Stimulated activated CD8-positive, alpha-beta memory T cell treated with anti-CD3 and anti-CD28 coated beads, Interleukin-4, amount 100 ng/mL, for 4 hours (primary cell): Measurements from ENCODE around the gene YPEL1.
A peak's percentile ranks its signal among the peaks of the same experiment; 100 is the strongest.

Source experiments
- DNase-seq, 2 donors: peaks; one replicate each; pipeline ENCODE4 v3.0.0-alpha.2; 2020; ENCODE audit warnings: low read depth in 2 of 2, low spot score in 1 of 2

The YPEL1 gene, protein sequence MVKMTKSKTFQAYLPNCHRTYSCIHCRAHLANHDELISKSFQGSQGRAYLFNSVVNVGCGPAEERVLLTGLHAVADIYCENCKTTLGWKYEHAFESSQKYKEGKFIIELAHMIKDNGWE

DNA sequence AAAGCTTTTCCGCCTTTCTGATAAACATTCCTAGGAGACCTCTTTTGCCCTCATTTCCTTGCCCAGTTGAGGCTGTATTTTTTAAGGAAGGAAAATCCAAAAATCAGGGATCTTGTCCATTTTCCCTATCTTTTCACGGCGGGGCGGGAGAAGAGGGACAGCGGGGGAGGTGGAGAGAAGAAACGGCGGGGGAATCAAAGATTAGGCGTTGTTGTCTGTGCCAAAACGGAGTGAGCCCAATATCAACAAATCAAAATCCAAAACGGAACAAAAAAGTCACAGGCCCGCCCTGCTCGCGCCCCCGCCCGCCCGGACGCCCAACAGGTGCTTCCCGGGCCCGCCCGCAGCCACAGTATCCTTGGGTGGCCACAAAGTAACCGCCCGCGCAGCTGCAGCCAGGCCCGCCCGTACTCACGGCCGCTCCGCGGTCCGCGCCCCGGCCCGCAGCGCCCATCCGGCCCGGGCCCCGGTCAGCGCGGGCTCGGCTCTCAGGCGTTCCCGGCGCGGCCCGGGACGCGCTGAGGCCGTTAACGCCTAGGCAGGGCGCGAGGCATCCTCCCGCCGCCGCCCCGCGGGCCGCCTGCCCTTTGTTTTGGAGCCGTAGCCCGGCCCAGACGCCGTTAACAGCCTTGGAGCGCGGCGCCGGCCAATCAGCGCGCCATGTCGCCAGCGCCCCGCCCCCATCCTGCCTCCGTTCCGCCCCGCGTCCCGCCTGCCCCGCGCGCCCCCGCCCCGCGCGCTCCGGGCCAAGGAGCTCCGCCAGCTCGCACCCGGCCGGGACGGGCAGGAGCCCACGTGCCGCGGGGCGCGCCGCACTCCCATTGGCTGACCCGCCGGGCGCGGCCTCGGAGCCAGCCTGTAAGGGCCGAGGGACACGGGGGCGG, at the start of gene YPEL1:
Gene YPEL1 (minus strand): TSS at position 595 of the 884 bp plus-strand sequence. CDS start 25,050 bp downstream, outside the sequence.
- peak; percentile 84 to 88 for DNase-seq

DNA sequence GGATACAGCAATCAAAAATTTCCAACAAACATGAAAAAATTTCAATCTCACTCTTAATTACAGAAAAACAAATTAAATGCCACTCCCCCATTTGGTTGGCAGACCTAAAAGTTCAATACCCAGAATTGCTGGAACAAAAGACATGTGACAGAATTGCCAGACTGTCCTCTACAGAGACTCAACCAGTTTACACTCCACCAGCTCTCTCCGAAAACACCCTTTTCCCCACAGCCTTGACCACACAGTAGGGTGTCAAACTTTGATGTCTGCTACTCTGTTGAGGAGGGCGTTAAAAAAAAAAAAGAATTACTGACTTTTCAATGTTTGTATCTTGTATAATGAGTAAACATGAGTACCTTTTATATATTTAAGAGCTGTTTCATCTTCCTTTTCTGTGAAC, 44.7 kb upstream of the YPEL1 start:
- DNase-seq = no peak

DNA sequence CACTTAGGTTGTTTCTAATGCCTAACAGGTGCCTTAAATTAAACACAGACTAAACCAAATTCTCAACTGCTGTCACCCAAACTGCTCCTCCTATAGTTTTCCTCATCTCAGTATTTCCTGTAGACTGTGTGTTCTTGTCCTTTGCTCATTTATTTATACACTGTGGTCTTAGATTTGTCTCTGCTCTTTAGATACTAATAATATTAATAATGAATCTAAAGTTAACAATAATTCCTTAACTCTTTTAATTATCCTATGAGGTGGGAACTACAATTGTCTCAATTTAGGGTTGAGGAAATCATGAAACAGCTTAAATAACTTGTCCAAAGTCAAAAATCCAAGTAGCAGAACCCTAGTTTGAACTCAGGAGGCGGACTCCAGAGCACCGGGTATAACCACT, 43.9 kb upstream of the YPEL1 start:
- no peak for DNase-seq

DNA sequence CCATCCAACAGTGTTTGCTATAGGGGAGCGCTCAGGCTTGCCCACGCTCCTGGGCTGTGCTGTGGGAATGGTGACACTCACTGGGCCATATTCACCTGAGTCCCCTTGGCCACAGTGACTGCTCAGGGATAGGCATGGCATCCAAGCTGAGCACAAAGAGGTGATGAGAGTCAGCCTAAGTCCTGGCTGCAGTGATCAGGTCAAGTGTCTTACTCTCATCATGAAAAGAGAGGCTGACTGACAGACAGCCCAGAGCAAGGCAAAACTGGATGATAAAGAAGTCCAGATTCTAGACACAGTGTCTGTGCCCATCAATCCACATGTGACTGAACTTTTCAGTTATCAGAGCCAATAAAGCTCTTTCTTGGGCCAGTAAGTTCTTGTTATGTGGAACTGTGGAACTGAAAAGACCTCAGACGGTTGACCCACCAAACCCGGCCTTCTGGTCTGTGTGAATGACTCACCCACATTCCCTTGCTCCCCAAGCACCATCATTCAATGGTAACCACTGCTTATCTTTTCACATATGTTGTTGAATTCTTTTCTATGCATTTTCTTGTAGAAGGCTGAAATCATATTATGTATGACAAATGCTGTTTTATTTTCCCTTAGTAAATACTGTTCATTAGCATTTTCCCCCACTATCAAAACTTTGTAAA, 43.2 kb upstream of the YPEL1 start:
- no peak for DNase-seq

DNA sequence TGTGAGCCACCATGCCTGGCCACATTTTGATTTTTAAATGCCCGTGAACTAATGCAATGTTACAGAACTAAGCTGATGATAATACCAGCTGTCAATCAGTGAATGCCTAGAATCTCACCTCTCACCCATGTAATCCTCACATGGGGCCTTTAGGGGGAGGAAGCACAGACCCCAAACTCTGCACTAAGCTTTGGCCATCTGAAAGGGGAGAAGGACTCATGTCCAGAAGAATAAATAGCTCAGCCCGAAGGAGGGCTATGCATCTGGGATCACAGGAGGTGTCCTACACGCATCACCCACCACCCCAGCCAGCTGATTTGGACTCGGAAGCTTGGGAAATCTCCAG, 36.0 kb upstream of the YPEL1 start:
- DNase-seq = no peak

DNA sequence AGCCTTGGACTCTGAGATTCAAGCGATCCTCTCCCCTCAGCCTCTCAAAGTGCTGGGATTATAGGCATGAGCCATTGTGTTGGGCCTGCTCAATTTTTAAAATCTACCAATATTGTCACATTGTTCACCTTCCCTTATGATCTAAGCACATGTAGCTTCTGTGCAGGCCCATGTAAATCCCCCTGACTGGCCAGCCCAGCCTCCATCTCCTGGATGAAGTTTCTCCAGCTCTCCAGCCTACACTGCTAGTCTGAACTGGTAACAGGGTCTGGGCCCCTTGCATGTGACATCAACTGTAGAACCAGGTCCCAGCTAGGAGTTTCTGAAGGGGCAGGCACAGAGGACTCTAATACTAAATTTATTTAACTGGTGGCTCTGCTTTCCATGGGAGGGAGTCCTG, 32.8 kb upstream of the YPEL1 start:
- no peak for DNase-seq

DNA sequence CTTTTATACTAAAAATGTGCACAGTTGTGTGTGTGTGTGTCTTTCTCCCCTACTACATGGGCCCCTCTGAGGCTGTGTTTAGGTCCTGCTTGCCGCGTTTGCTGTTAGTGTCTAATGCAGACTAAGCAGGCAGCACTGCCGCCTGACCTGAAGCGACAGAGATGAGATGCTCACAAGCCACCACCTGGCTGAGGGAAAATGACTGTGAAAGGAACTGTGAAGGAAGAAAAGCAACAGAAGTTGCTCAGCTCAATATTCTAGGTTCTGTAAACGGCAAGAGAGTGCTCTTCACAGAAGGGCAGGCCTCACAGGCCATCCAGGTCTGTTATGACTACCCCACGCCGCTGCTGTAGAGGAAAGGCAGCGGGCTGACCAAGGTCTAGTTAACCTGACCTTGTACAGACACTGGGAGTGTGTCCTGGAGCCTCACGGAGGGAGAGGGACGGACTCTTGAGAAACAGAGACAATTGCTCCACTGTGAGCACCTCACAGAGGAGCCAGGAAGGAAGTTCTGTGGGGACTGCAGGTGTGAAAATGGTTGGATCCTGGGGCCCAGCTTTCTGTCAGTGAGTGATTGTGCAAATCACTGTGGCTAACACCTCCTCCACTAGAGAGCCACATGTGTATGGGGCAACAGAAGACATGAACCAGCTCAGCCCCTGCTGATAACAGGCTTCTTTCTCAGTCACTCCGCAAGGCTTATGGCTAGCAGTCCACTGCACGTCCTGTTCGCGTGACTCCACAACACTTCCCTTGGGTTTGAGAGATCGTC, 31.3 kb upstream of the YPEL1 start:
- DNase-seq = peak; percentile 12 to 64

DNA sequence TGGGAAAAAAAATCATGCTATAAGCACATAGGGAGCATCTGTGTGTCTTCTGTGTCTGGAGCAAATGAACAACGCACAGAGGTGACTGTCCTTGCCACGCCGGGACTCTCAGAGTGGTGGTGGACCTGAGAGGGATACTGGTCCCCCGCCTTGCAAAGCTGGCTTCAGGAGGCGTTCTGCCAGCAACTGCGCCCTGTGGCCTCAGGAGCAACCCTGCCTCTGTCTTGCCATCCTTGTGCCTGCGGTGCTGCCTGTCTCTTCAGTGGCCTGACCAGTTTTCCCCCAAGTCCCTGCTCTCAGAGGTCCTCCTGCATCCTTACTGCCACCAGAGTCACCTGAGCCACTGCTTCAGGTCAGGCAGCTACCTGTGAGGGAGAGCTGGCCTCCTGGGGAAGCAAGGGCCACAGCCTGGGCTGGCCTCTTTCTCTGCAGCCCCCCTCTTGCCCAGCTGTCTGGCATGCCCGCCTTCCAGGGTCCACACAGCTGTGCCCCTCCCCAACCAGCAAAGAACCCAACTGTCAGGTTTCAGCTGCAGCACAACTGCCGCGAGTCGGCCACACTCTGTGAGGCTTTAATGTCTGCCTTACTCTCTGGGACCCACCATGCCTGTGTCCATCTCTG, 30.4 kb upstream of the YPEL1 start:
- DNase-seq = no peak

DNA sequence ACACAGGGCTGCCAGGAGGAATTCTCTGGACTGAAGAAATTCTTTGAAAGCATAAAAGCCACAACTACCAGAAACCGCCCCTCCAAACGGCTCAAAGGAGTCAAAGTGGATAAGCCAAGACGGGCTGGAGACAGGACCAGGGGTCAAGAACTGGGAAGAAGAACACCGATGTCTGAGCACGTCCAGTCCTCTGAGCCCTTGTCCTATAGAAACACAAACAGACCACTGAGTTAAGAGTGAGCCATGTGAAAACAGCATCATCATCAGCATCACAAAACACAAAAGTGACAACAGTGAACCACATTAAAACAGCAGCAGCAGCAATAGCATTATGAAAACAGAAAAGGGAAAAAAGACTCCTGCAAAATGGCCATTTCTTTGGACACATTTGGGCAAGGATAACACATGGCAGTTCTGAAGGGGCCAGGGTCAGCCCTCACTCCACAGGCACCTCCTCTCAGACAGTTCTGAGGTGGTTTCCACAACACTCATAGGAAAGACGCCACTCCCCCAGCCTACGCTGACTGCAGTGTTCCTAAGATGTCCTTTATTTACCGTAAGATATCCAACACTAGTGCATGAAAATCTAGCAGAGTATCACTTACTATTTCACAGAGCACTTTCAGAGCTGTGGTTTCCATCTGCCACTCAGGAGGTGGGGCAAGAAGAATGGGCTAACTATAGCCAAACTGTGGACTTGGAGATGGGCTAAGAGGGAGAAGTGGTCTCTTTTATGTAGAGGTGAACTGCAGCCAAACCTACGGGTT, 28.6 kb upstream of the YPEL1 start:
- DNase-seq = no peak

DNA sequence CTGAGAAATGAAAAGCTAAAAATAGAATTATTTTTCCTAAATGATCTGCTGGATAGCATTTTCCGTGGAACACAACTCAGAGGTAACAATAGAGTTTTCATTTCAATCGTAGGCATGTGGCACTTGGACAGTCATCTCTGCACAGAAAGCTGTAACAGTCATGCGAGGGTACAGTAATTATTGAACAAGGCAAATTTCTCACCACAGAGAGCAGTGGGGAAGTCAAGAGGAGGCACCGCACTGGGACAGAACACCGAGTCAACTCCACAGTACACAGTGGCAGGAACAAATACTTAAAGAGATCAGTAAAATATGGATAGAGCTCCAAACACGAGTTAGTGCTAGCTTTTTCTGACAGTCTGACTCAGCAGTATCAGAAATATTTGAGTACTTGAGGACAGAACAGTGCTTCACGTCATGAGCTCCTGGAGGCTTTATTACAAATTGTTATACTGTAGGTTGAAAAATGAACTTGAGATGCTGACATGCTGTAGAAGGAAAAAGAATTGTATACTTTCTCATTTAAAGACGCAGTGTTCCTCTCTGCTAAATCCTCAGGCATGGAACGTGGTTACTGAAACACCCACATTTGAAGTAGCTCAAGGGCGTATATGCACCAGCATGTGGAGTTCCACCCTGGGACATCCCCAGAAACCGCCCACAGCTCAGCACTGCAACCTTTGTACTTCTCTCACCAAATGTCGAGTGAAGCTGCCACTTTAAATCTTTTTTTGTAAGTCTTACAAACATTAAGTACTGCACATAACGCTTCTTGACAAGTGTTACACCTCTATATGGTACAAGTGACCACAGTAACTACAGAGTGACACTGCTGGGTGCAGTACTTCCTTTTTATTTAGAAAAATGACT, 27.4 kb upstream of the YPEL1 start:
- peak in 1 of 2 donors; percentile 51 for DNase-seq

DNA sequence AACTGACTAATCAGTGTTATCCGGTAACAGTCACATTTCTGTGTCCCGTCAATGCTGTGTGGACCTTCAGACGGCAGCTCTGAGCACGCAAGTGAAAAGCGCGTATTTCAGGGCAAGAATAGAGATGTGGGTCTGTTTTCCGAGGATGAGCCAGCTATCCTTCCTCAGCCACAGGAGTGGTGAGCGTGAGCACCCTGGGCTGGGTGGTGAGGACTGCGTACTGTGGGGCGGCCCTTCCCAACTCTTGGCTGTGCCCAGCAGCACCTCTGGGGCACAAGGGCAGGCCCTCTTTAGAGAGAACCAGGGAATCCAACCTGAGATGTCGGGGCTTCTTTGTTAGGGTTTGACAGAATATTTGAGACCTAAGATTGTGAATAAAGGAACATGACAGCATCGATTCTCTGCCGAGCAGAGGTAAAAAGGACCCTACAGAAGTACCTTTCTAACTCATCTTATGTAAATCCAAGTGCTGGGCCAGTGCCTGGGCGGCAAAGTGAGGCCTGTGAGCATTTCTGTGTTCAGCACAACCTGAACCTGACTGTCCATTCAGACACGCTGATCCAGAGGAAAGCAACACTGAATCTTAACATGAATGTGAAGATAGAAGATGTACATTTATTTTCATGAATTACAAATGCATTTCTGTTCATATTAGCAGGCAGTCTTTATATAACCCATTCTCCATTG, 26.5 kb upstream of the YPEL1 start:
- DNase-seq = no peak

DNA sequence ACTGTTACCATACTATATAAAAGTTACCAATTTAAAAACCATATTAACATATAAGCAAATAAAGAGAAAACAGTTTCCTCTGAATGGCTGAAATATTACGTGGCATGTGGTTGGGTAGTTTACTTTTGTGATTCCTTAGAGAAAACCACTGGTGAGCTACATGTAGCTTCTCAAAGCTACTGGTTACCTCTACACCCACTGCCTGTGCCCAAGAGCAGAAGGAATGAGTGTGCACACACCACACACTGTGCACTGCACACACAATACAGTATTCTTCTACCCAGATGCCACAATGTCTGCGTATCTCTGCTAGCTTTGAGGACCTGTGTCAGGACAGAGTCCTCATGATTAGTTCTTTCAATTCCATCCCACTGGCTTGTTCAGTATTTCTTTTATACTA, 25.5 kb upstream of the YPEL1 start:
- no peak for DNase-seq

DNA sequence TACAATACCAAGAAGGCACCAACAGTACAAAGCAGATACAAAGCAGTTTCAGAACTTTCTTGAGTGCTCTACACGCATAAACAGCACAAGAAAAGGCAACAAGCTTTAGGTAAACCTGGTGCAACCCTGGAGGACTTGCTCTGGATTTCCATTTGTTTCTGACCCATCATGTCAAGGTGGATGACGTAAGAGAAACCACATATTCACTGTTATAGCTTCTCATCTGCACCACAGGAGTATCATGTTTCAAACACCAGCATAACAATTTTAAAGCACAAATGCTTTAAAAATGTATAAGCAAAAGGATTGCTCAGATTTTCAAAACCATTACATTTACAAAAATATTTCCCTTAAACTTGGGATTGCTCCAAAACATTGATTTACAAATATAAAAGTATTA, 25.0 kb upstream of the YPEL1 start:
- no peak for DNase-seq

DNA sequence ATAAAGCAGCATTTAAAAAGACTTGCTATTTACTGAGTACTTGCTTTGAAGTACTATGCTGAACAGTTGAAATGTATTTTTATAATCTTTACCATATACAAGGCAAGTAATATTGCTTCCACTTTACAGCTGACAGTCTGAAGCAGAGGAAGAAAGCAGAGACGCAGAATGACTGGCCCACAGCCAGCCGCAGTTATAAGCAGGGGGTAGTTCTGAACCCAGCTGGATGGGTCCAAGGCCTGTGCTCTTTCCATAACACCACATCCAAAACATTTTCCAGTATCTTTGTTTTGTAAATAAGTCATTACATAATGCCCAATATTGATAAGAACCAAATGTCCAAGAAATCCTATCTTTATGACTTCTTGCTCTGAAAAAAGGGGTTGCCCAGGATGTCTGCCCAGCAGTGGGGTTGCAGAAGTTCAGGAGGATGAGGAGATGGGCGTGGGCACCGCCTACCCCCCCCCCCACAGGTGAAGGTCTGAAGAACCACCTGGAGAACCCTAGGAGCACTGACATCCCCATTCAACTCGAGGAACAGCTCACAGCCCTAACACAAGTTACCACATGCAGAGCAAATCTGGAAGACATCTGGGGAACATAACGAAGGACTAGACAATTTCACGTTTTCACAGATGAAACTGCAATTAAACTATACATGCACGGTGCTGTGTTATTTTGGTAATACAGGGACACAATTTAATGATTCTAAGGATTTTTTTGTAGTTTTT, 24.2 kb upstream of the YPEL1 start:
- no peak for DNase-seq

DNA sequence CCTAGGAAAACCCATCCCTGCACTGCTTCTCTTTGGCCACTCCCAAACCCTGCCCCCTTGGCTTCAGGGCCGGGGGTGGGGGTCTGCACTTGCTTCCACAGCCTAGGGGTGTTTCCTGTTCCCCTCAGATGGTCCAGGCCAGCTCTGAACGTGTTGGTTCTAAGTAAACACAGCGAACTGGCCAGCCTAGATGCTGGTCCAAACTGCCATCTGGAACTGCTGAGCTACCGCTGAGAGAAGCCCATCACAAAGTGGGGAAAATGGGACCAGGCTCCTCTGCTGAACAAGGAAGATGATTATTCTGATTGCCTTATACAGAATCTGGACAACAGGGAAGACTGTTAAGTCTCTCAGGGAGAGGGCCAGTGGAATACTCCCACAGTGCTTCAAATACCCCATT, 23.5 kb upstream of the YPEL1 start:
- DNase-seq = no peak

DNA sequence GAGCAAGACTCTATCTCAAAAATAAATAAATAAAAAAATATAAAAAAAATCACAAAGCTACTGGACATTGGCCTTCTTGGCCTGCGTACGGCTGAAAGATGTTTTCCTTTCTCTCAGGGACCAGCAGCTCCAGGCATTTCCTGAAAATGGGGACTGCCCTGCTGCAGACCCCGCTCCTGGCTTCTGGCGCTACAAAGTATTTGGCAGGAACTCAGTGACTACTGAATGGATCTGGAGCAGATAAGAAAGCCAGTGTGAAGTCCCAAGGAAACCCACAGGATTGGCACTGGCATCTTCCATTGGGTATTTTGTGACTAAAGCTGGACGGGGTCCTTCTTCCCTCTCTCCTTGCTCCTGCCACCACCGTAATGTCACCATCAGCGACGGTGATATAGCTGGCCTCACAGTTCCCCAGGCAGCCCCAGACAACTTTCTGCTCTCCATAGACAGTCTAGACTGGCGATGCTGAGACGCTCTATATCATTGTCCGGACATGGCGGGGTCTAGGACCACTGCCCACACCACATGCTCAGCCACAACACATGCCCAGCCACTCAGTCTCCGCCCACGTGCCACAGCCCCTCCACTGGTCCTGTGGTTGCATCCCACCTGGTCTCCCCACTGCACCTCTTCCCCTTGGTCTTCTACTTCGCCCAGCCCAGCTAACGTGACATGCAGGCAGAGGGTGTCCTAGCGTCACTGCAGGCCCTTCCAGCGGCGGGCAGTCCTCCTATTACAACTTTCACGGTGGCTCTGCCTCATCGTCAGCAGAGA, 22.7 kb upstream of the YPEL1 start:
- DNase-seq = no peak

DNA sequence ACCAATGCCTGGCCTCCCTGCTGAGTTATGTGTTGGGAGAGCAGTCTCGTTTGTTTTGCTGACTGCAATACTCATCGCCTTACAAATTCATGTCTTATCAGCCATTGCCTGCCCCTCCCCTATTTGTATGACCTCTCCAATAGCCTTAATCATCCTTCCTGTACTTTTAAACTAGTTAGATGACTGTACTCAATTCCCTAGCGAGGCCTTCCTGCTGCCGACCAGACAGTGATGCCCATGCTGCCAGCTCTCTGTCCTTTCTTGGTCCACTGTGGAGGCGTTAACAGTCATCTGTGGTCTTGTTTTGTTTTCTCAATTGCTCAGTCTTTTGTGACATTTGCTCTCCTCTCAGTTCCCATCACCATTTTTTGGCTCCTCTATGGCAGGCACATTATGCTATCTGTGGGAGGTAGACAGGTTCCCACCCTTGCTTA, 20.3 kb upstream of the YPEL1 start:
- no peak for DNase-seq
